Body of pancreas (tissue), 4 donors: ENCODE data around the gene LRP2.

ENCODE experiments used
- POLR2A ChIP-seq, 3 donors: fragments of 450-650 bp; IDR thresholded peaks; one replicate each; pipeline ENCODE4 v1.6.1; 2016; ENCODE audit warnings: antibody characterized with exemption in 3 of 3, mild to moderate bottlenecking in 2 of 3
- TF ChIP-seq, protein P1 (sequence below), 7 experiments: fragments of 450-650 bp in 4 of 7; fragments of 200-600 bp in 3 of 7; sonication (generic) in 3 of 7; IDR thresholded peaks; one replicate each; pipeline ENCODE4 v1.5.1; 2016 to 2019; ENCODE audit warnings: antibody characterized with exemption in 7 of 7

DNA sequence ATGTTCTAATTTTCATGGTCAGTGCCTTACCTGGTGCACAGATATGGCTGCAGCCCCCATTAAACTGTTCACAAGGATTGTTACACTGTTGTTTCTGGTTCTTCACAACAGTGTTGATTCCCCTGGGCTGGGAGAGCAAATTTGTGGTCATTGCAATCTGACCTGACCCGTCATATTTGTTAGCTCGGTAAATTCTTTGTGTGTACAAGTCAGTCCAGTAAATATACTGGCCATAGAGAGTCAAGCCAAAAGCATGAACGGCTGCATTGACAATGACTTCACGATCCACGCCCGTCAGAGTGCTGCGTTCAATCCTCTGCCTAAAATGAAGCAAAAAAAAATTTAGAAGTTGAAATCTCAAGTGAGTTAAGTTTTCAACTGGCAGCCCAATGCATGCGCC, 158.4 kb downstream of the LRP2 start:
- TF ChIP-seq, protein P1, sequence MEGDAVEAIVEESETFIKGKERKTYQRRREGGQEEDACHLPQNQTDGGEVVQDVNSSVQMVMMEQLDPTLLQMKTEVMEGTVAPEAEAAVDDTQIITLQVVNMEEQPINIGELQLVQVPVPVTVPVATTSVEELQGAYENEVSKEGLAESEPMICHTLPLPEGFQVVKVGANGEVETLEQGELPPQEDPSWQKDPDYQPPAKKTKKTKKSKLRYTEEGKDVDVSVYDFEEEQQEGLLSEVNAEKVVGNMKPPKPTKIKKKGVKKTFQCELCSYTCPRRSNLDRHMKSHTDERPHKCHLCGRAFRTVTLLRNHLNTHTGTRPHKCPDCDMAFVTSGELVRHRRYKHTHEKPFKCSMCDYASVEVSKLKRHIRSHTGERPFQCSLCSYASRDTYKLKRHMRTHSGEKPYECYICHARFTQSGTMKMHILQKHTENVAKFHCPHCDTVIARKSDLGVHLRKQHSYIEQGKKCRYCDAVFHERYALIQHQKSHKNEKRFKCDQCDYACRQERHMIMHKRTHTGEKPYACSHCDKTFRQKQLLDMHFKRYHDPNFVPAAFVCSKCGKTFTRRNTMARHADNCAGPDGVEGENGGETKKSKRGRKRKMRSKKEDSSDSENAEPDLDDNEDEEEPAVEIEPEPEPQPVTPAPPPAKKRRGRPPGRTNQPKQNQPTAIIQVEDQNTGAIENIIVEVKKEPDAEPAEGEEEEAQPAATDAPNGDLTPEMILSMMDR (IDR thresholded peaks at IDR 0.05) = no peak
- no peak for TF ChIP-seq POLR2A (IDR thresholded peaks at IDR 0.05)
